K562 (cell line): ENCODE data around the gene ZEB2. TPM values are rescaled to one million over a fixed set of nuclear protein-coding genes. Genes with fewer than 3 reads are reported as not detected.

ENCODE experiments used
- HDAC8 ChIP-seq: fragments of 450-650 bp; IDR thresholded peaks from 2 replicates; pipeline ENCODE4 v1.6.1; 2016; ENCODE audit warnings: mild to moderate bottlenecking, missing genetic modification characterization, moderate library complexity, missing compliant biosample characterization
- JUNB ChIP-seq: fragments of 450-650 bp; formaldehyde crosslinking; conservative IDR thresholded peaks from 2 replicates; pipeline ENCODE4 v1.4.0; 2020; ENCODE audit warnings: mild to moderate bottlenecking
- KAT7 ChIP-seq: sonication (generic); formaldehyde crosslinking; IDR thresholded peaks from 2 replicates; pipeline ENCODE4 v1.8.0; 2022; ENCODE audit warnings: missing genetic modification reagents, mild to moderate bottlenecking, borderline replicate concordance
- MAZ ChIP-seq, 2 experiments: fragments of 450-650 bp in 1 of 2; sonication (generic) in 1 of 2; formaldehyde crosslinking; IDR thresholded peaks in 1 of 2; conservative IDR thresholded peaks in 1 of 2; 2 replicates each; pipeline versions ENCODE4 v1.4.0 to v1.5.0; 2020; ENCODE audit warnings: mild to moderate bottlenecking in 1 of 2, missing genetic modification reagents in 1 of 2
- MYNN ChIP-seq, 2 experiments: sonication (generic); formaldehyde crosslinking in 1 of 2; IDR thresholded peaks; 2 replicates each; pipeline versions ENCODE4 v1.5.0 to v1.6.1; 2016 to 2020; ENCODE audit warnings: antibody characterized with exemption in 1 of 2, missing genetic modification reagents in 1 of 2
- SMARCE1 ChIP-seq: fragments of 450-650 bp; IDR thresholded peaks from 2 replicates; pipeline ENCODE4 v1.7.1; 2016; ENCODE audit warnings: mild to moderate bottlenecking
- SNIP1 ChIP-seq: fragments of 450-650 bp; IDR thresholded peaks from 2 replicates; pipeline ENCODE4 v1.7.1; 2017; ENCODE audit warnings: low read depth, mild to moderate bottlenecking
- TCF15 ChIP-seq: fragments of 250-450 bp; sonication (Bioruptor Pico); IDR thresholded peaks from 2 replicates; pipeline ENCODE4 v1.8.0; 2022; ENCODE audit warnings: moderate library complexity, mild to moderate bottlenecking, inconsistent platforms
- TSHZ1 ChIP-seq: fragments of 250-450 bp; sonication (Bioruptor Pico); IDR thresholded peaks from 2 replicates; pipeline ENCODE4 v1.4.0; 2020; ENCODE audit warnings: mild to moderate bottlenecking, moderate library complexity
- ZNF586 ChIP-seq: fragments of 450-650 bp; formaldehyde crosslinking; conservative IDR thresholded peaks from 2 replicates; pipeline ENCODE4 v1.4.0; 2020; ENCODE audit warnings: mild to moderate bottlenecking, moderate library complexity
- ZNF699 ChIP-seq: fragments of 250-450 bp; sonication (Bioruptor Pico); IDR thresholded peaks from 2 replicates; pipeline ENCODE4 v1.8.0; 2021; ENCODE audit warnings: mild to moderate bottlenecking, moderate library complexity; ENCODE audit not compliant: insufficient replicate concordance
- polyA plus RNA-seq, 8 experiments: library from polyadenylated mRNA; depleted of rRNA in 4 of 8; stranded (reverse) in 5 of 8; unstranded in 3 of 8; fragments of >200 nt; fragmentation: Nextera tagmentation in 2 of 8; fragmentation: Illumina TruSeq in 1 of 8; extraction: Ambion mirVana in 2 of 8; extraction: Trizol in 1 of 8; gene quantifications; 2 replicates each; pipeline versions ENCODE4 v1.2.1 to v1.2.3, GENCODE V29; 2011 to 2014; ENCODE audit warnings: inconsistent platforms in 1 of 8, missing spikeins in 1 of 8
- total RNA-seq, 7 experiments: library from RNA; depleted of rRNA in 6 of 7; stranded (reverse); fragments of >200 nt in 6 of 7; fragmentation: Illumina TruSeq in 2 of 7; extraction: Trizol in 2 of 7; gene quantifications; 2 replicates each; pipeline versions ENCODE4 v1.2.1 to v1.2.3, GENCODE V29; 2011 to 2021; ENCODE audit warnings: low replicate concordance in 1 of 7

The ZEB2 gene
- total and polyA plus RNA-seq, 9 of the 15 experiments (the other 6 are each of a cell fraction or from before 2014, with no cell fraction given), result 15.1 to 113 (median 72.3) TPM

GRCh38 chr2:144372410-144373080 lies 147.4 kb downstream of the ZEB2 start (continued):
- TF ChIP-seq MAZ (CRISPR knock-in tag; conservative IDR thresholded peaks at IDR 0.05 in 1 of 2, IDR thresholded peaks at IDR 0.05 in 1 of 2), result no peak
- TF ChIP-seq SNIP1, result no peak
- TF ChIP-seq MYNN (IDR thresholded peaks at IDR 0.05), result peak; percentile 61; the same call in 1 of the 2 replicates
- TF ChIP-seq MYNN (CRISPR knock-in tag; IDR thresholded peaks at IDR 0.05), result no peak
- TF ChIP-seq TCF15 (CRISPR knock-in tag), result no peak
- no peak for TF ChIP-seq ZNF699 (CRISPR knock-in tag)
- no peak for TF ChIP-seq HDAC8 (tag)
- peak; percentile 48; the same call in 1 of the 2 replicates for TF ChIP-seq SMARCE1
- TF ChIP-seq ZNF586, result no peak
- no peak for TF ChIP-seq JUNB (CRISPR knock-in tag)
- 0 out of 2 replicates have a peak, but pooled peaks have one; percentile 47 for TF ChIP-seq KAT7 (CRISPR knock-in tag)
- no peak for TF ChIP-seq TSHZ1 (CRISPR knock-in tag)
